Heart left ventricle (tissue), 13 donors: ENCODE measurements around the gene CCDC74B.

Experiments
- CTCF ChIP-seq, 12 donors: fragments of 200-600 bp; sonication (generic) in 4 of 12; IDR thresholded peaks; one replicate each; pipeline versions ENCODE4 v1.5.0 to v1.8.0; 2018 to 2022; ENCODE audit warnings: antibody characterized with exemption in 12 of 12, mild to moderate bottlenecking in 5 of 12
- POLR2A ChIP-seq, 2 donors: fragments of 450-650 bp; IDR thresholded peaks; one replicate each; pipeline ENCODE4 v1.6.1; 2017; ENCODE audit warnings: antibody characterized with exemption in 2 of 2, mild to moderate bottlenecking in 2 of 2, moderate library complexity in 2 of 2
- donor health status: ischemic (EF 13 %, LVEDD 7.1; RV severe dilation, severe dysfunction).
- donor health status: DM: no; HTN: yes; CAD: no.
- donor health status: DM: no; HTN: no; CAD: no.
- donor health status: ischemic (EF 25% LVEDD 6.9; RV normal size, moderate dysfunction).
- donor health status: ischemic (EF 25% LVEDD 5.7; RV mildly dilated, moderate dysfunction).
- donor health status: ischemic (EF 35%, LVEDD 5.7; RV mildly dilated, moderate dysfunction).
- donor health status: nonischemic (EF 11% LVEDD 7.7; RV severe dilation, severe dysfunction).
- donor health status: DM: yes; HTN: yes; CAD: no.
- donor health status: PGD.
- donor health status: ischemic (EF 29% LVEDD 5.4; RV normal size, mild dysfunction).
- donor health status: nonischemic (EF 23%, LVEDD 6.1; RV moderate dilation, normal function).

- TF ChIP-seq CTCF (IDR thresholded peaks at IDR 0.05) (no peak), POLR2A (IDR thresholded peaks at IDR 0.05) (no peak)
These were observed 5.6 kb upstream of the CCDC74B start for GRCh38 chr2:130150181-130151144.
